ENCODE measurements around the gene ADH4. TPM values are rescaled to one million over a fixed set of nuclear protein-coding genes. Genes with fewer than 3 reads are reported as not detected.

The ADH4 gene
- total and polyA plus RNA-seq, 10 of the 15 experiments (the other 5 are each of a cell fraction or from before 2014, with no cell fraction given): not detected

- no TSS peak for BruUV-seq (replicated peaks)
- Histone ChIP-seq H4K20me1 (ENCODE audit: control insufficient read depth, insufficient read depth) (no peaks in the 10 kb centered on the region), H3K9ac (ENCODE audit: control insufficient read depth, insufficient read depth, low read length) (no peak overlapping the region), H3K27ac (ENCODE audit: control insufficient read depth, insufficient read depth) (no peak overlapping the region), H3K4me3 (no peak overlapping the region), H3K4me1 (ENCODE audit: control insufficient read depth, insufficient read depth, low read length) (no peaks in the 10 kb centered on the region), H2AFZ (ENCODE audit: control insufficient read depth, low read depth, low read length) (no peak overlapping the region), H3K4me2 (ENCODE audit: control insufficient read depth, insufficient read depth) (no peak overlapping the region), H3K9me3 (replicated peaks; ENCODE audit: control insufficient read depth, insufficient read depth, low read length) (no peaks in the 10 kb centered on the region), H3K36me3 (ENCODE audit: control insufficient read depth in 2 of 2, insufficient read depth in 2 of 2, low read length in 1 of 2) (no peaks in the 10 kb centered on the region), H3K79me2 (ENCODE audit: control insufficient read depth, insufficient read depth, low read length) (no peaks in the 10 kb centered on the region), H3K27me3 (replicated peaks in 1 of 2; ENCODE audit: control insufficient read depth in 2 of 2, insufficient read depth in 2 of 2, low read length in 1 of 2) (no peaks in the 10 kb centered on the region)
- intact Hi-C loops (cut with micrococcal nuclease; ENCODE audit: unreplicated experiment) (no loop called here), in situ Hi-C loops (cut with MboI) (loop anchor here (10.0 kb wide), 1 partner anchor 338 kb away; no protein-coding TSS in a partner anchor)
- SMC1A ChIA-PET (ENCODE audit: uncharacterized antibody, unreplicated experiment): interaction anchor here (1.0 kb wide), 1 partner anchor 70 kb away, joined by 3 read pairs; no protein-coding TSS in a partner anchor
- WGBS (ENCODE audit: insufficient coverage, insufficient replicate concordance, low lambda C conversion rate, missing lambda C conversion rate): 0% methylated on average over 1 of the region's 1 CpG
- POLR2A ChIA-PET: no interaction called here
- RAD21 ChIA-PET (ENCODE audit: unreplicated experiment): no interaction called here
- ATAC-seq: no peak
- no peak for DNase-seq (ENCODE audit: low read depth, low spot score)
- CTCF ChIA-PET: interaction anchor here (1.3 kb wide), 1 partner anchor 116 kb away, joined by 3 read pairs; no protein-coding TSS in a partner anchor
- TF ChIP-seq EZH2 (IDR thresholded peaks at IDR 0.05; ENCODE audit: borderline replicate concordance, control insufficient read depth, low read depth, low read length) (no peak), RELB (IDR thresholded peaks at IDR 0.05; ENCODE audit: low read depth) (no peak), CHD4 (IDR thresholded peaks at IDR 0.05) (no peak), POLR2AphosphoS2 (IDR thresholded peaks at IDR 0.05; ENCODE audit: low read depth, low read length) (no peak), NFYA (IDR thresholded peaks at IDR 0.05; ENCODE audit: borderline replicate concordance, low read depth, low read length) (no peak), NFXL1 (IDR thresholded peaks at IDR 0.05; ENCODE audit: borderline replicate concordance) (no peak), YY1 (IDR thresholded peaks at IDR 0.05; ENCODE audit: low read depth, low read length) (no peak), ASH2L (IDR thresholded peaks at IDR 0.05; ENCODE audit: borderline replicate concordance, low read depth) (no peak), SKIL (IDR thresholded peaks at IDR 0.05; ENCODE audit: low read depth, poor library complexity, severe bottlenecking) (no peak)
- FAIRE-seq: no peak
These were observed 17.7 kb downstream of the ADH4 start for GRCh38 chr4:99126376-99126775.
